Cortex of kidney (tissue), 1 donor: ENCODE measurements around the gene TMEM220.

Experiments used
- DNase-seq: peaks from one replicate; lab custom pipeline; 2025; lab: John Stamatoyannopoulos, UW

Gene TMEM220

GRCh38 chr17:10729334-10730193, at the start of gene TMEM220:
Gene TMEM220 (minus strand): TSS chr17:10730023. CDS start chr17:10729851, 172 bp downstream.
- no peak for DNase-seq

- no peak for DNase-seq
These were observed 49.8 kb upstream of the TMEM220 start for GRCh38 chr17:10779609-10780008.

GRCh38 chr17:10777890-10778289, 48.1 kb upstream of the TMEM220 start:
- DNase-seq: no peak

- DNase-seq: no peak
These were observed 47.4 kb upstream of the TMEM220 start for GRCh38 chr17:10777131-10777807.

- no peak for DNase-seq
These were observed 46.6 kb upstream of the TMEM220 start for GRCh38 chr17:10776381-10776780.

- no peak for DNase-seq
These were observed 46.0 kb upstream of the TMEM220 start for GRCh38 chr17:10775740-10776356.

- DNase-seq: no peak
These were observed 45.2 kb upstream of the TMEM220 start for GRCh38 chr17:10775058-10775457.

GRCh38 chr17:10773391-10773790, 43.6 kb upstream of the TMEM220 start:
- no peak for DNase-seq

- DNase-seq: no peak
These were observed 42.9 kb upstream of the TMEM220 start for GRCh38 chr17:10772425-10773380.

GRCh38 chr17:10771148-10771547, 41.3 kb upstream of the TMEM220 start:
- DNase-seq: no peak

- DNase-seq: no peak
These were observed 40.0 kb upstream of the TMEM220 start for GRCh38 chr17:10769840-10770239.

GRCh38 chr17:10768750-10769251, 39.0 kb upstream of the TMEM220 start:
- DNase-seq: no peak

- no peak for DNase-seq
These were observed 37.4 kb upstream of the TMEM220 start for GRCh38 chr17:10767232-10767631.

- DNase-seq: no peak
These were observed 32.2 kb upstream of the TMEM220 start for GRCh38 chr17:10762037-10762436.

GRCh38 chr17:10761281-10761680, 31.5 kb upstream of the TMEM220 start:
- DNase-seq: no peak

- no peak for DNase-seq
These were observed 28.2 kb upstream of the TMEM220 start for GRCh38 chr17:10758062-10758461.

GRCh38 chr17:10757647-10758046, 27.8 kb upstream of the TMEM220 start:
- DNase-seq: no peak

- no peak for DNase-seq
These were observed 27.2 kb upstream of the TMEM220 start for GRCh38 chr17:10757067-10757466.

- no peak for DNase-seq
These were observed 26.8 kb upstream of the TMEM220 start for GRCh38 chr17:10756619-10757018.

GRCh38 chr17:10756185-10756584, 26.4 kb upstream of the TMEM220 start:
- DNase-seq: no peak

- DNase-seq: no peak
These were observed 25.8 kb upstream of the TMEM220 start for GRCh38 chr17:10755592-10756127.
